ENCODE data around the gene TMEM170B.

- TF ChIP-seq CTCF (conservative IDR thresholded peaks at IDR 0.05) = no peak
- no peak for TF ChIP-seq EZH2 (IDR thresholded peaks at IDR 0.05; ENCODE audit: low read depth)
Measured at GRCh38 chr6:11605507-11605905, 68.0 kb downstream of the TMEM170B start.

Data from PC-9 (cell line).